Liver (tissue), 3 donors: Measurements from ENCODE around the gene MED4.

Source experiments
- CTCF ChIP-seq: fragments of 150-350 bp; IDR thresholded peaks from 2 replicates; pipeline ENCODE4 v1.5.1; 2017; ENCODE audit warnings: improper control_type of control experiment, low read depth, low read length; ENCODE audit not compliant: missing input control
- EGR1 ChIP-seq, 2 donors: IDR thresholded peaks; 2 replicates each; pipeline ENCODE4 v1.6.1; 2016 to 2018; ENCODE audit warnings: antibody characterized with exemption in 2 of 2, low read depth in 2 of 2
- FOXA1 ChIP-seq: IDR thresholded peaks from 2 replicates; pipeline ENCODE4 v1.6.1; 2016; ENCODE audit warnings: antibody characterized with exemption
- JUND ChIP-seq, 2 donors: IDR thresholded peaks; 2 replicates each; pipeline ENCODE4 v1.6.1; 2016; ENCODE audit warnings: antibody characterized with exemption in 2 of 2
- RAD21 ChIP-seq, 2 donors: IDR thresholded peaks; 2 replicates each; pipeline ENCODE4 v1.6.1; 2016; ENCODE audit warnings: antibody characterized with exemption in 2 of 2, mild to moderate bottlenecking in 2 of 2
- RXRA ChIP-seq, 2 donors: IDR thresholded peaks; 2 replicates each; pipeline ENCODE4 v1.6.1; 2017 to 2018; ENCODE audit warnings: antibody characterized with exemption in 2 of 2, mild to moderate bottlenecking in 1 of 2
- YY1 ChIP-seq: IDR thresholded peaks from 2 replicates; pipeline ENCODE4 v1.6.1; 2016; ENCODE audit warnings: antibody characterized with exemption, mild to moderate bottlenecking
- TF ChIP-seq, protein P1 (sequence below): IDR thresholded peaks from 2 replicates; pipeline ENCODE4 v1.6.1; 2016; ENCODE audit warnings: antibody characterized with exemption
- TF ChIP-seq, protein P2 (sequence below): IDR thresholded peaks from 2 replicates; pipeline ENCODE4 v1.6.1; 2016; ENCODE audit warnings: antibody characterized with exemption, mild to moderate bottlenecking
- TF ChIP-seq, protein P3 (sequence below): IDR thresholded peaks from 2 replicates; pipeline ENCODE4 v1.6.1; 2016; ENCODE audit warnings: antibody characterized with exemption
- donor health status: healthy.
- donor health status: healthy.

DNA sequence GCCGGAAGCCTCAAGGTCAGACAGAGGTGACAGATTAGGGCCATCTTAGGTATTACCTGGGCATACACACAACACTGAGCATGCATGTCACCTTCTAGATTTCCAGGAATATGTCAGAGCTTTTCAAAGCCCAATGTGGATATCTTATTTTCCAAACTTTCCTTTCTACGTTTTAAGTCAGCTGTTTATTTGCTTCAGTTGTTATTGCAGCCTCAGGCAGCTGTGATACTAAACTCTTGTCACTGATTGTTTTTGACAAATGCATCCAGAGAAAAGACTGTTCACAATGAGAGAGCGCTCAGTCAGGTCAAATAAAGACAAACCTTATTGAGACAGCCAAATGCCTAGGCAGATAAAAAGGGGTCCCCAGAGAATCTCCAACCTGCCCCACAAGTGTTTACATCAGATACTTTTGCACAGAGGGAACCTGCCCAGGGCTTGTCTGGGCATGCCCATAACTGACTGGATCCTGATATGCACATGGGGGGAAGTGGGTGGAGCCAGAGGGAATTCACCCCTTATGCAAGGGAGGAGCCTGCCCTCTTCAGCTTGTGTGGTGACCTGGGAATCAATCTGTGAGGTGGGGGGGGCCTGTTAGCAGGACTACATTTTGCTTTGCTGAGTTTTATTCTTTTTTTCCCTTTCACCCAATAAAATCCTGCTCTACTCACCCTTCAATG, 28.5 kb downstream of the MED4 start:
- TF ChIP-seq JUND (IDR thresholded peaks at IDR 0.05): no peak
- TF ChIP-seq, protein P1, sequence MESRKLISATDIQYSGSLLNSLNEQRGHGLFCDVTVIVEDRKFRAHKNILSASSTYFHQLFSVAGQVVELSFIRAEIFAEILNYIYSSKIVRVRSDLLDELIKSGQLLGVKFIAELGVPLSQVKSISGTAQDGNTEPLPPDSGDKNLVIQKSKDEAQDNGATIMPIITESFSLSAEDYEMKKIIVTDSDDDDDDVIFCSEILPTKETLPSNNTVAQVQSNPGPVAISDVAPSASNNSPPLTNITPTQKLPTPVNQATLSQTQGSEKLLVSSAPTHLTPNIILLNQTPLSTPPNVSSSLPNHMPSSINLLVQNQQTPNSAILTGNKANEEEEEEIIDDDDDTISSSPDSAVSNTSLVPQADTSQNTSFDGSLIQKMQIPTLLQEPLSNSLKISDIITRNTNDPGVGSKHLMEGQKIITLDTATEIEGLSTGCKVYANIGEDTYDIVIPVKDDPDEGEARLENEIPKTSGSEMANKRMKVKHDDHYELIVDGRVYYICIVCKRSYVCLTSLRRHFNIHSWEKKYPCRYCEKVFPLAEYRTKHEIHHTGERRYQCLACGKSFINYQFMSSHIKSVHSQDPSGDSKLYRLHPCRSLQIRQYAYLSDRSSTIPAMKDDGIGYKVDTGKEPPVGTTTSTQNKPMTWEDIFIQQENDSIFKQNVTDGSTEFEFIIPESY: no peak
- no peak for TF ChIP-seq EGR1 (IDR thresholded peaks at IDR 0.05; ENCODE audit: low read depth in 2 of 2)
- TF ChIP-seq, protein P2, sequence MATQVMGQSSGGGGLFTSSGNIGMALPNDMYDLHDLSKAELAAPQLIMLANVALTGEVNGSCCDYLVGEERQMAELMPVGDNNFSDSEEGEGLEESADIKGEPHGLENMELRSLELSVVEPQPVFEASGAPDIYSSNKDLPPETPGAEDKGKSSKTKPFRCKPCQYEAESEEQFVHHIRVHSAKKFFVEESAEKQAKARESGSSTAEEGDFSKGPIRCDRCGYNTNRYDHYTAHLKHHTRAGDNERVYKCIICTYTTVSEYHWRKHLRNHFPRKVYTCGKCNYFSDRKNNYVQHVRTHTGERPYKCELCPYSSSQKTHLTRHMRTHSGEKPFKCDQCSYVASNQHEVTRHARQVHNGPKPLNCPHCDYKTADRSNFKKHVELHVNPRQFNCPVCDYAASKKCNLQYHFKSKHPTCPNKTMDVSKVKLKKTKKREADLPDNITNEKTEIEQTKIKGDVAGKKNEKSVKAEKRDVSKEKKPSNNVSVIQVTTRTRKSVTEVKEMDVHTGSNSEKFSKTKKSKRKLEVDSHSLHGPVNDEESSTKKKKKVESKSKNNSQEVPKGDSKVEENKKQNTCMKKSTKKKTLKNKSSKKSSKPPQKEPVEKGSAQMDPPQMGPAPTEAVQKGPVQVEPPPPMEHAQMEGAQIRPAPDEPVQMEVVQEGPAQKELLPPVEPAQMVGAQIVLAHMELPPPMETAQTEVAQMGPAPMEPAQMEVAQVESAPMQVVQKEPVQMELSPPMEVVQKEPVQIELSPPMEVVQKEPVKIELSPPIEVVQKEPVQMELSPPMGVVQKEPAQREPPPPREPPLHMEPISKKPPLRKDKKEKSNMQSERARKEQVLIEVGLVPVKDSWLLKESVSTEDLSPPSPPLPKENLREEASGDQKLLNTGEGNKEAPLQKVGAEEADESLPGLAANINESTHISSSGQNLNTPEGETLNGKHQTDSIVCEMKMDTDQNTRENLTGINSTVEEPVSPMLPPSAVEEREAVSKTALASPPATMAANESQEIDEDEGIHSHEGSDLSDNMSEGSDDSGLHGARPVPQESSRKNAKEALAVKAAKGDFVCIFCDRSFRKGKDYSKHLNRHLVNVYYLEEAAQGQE: no peak
- TF ChIP-seq CTCF: no peak
- TF ChIP-seq, protein P3, sequence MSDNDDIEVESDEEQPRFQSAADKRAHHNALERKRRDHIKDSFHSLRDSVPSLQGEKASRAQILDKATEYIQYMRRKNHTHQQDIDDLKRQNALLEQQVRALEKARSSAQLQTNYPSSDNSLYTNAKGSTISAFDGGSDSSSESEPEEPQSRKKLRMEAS: no peak
- no peak for TF ChIP-seq YY1
- TF ChIP-seq RAD21 (IDR thresholded peaks at IDR 0.05): no peak
- TF ChIP-seq FOXA1: no peak
- TF ChIP-seq RXRA (IDR thresholded peaks at IDR 0.05): no peak
